GM12864 (cell line): ENCODE measurements around the gene CNTNAP2.

Experiments used
- DNase-seq: peaks from one replicate; pipeline ENCODE4 v3.0.0-alpha.2; 2011; ENCODE audit warnings: low read depth
- H3K4me3 ChIP-seq: 2 replicates; pipeline ENCODE4 v1.5.1; 2011; ENCODE audit warnings: mild to moderate bottlenecking, low read depth, low read length, control low read depth
- TF ChIP-seq, protein P1 (sequence below): IDR thresholded peaks from 2 replicates; pipeline ENCODE4 v1.5.1; 2011; ENCODE audit warnings: low read depth, mild to moderate bottlenecking, moderate library complexity, low read length, control low read depth, inconsistent platforms; ENCODE audit errors: missing control alignments

The CNTNAP2 gene

DNA sequence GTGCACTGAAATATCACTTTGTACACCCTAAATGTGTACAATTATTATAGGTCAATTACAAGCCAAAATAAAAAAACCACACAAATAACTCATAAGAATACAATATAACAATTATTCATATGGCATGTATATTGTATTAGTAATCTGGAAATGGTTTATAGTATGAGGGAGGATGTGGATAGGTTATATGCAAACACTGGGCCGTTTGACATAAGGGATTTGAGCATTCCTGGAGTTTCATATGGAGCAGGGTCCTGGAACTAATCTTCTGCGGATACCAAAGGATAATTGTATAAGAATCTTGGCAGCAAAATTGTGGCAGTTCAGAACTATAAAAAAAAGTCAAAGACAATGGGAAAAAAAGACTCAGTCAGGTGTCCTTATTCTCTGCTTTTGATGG lies 619.4 kb downstream of the CNTNAP2 start:
- TF ChIP-seq, protein P1, sequence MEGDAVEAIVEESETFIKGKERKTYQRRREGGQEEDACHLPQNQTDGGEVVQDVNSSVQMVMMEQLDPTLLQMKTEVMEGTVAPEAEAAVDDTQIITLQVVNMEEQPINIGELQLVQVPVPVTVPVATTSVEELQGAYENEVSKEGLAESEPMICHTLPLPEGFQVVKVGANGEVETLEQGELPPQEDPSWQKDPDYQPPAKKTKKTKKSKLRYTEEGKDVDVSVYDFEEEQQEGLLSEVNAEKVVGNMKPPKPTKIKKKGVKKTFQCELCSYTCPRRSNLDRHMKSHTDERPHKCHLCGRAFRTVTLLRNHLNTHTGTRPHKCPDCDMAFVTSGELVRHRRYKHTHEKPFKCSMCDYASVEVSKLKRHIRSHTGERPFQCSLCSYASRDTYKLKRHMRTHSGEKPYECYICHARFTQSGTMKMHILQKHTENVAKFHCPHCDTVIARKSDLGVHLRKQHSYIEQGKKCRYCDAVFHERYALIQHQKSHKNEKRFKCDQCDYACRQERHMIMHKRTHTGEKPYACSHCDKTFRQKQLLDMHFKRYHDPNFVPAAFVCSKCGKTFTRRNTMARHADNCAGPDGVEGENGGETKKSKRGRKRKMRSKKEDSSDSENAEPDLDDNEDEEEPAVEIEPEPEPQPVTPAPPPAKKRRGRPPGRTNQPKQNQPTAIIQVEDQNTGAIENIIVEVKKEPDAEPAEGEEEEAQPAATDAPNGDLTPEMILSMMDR: no peak
- DNase-seq: no peak
- H3K4me3 ChIP-seq: no peak overlapping the region

DNA sequence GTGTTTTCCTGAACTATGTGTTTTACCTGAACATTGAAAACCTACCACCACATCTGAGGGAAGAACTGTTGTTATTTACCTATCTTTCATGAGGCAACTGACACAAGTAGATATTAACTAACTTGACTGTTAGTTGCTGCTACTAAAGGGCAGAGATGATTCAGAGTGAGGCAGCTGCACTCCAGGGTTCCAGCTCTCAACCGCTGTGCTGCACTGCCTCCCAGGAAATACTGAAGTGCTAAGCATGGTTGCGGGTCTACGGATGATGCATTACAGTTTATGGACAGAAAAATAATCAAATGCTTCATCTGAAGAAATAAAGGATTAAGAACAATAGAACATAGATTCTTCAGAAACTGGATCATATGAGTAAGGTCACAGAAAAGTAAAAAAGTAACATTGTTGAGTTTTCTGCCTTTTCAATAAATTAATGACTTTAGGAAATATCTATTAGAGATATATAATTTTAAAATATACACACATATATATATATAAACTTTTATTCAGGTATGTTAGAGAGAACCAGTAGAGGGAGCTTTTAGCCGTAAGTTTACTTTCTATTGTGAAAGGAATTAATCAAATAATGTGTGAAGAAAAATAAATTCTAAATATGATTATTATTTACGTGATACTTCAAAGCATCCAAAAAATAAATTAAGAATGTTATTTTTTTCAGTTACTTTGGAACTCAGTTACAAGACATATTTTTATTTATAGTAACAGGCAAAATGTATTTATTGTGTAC lies 620.0 kb downstream of the CNTNAP2 start:
- TF ChIP-seq, protein P1: no peak
- DNase-seq: no peak

DNA sequence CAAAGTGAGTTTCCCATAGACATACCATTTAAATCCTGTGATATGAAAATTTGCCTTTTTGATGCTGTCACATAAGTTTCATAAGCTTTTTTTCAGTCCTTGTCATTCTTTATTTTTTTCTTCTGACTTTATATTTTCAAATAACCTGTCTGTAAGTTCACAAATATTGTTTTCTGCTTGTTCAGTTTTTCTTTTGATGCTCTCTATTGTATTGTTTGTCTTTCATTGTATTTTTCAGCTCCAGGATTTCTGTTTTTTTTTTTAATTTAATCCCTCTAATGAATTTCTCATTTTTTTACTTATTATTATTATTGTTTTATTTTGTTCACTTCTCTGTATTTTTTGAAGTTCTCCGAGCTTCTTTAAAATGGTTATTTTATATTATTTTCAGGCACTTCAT lies 623.4 kb downstream of the CNTNAP2 start:
- DNase-seq: no peak
- no peak overlapping the region for H3K4me3 ChIP-seq
- TF ChIP-seq, protein P1: no peak

More for the DNA sequence above, 620.0 kb downstream of the CNTNAP2 start:
- H3K4me3 ChIP-seq: no peak overlapping the region

DNA sequence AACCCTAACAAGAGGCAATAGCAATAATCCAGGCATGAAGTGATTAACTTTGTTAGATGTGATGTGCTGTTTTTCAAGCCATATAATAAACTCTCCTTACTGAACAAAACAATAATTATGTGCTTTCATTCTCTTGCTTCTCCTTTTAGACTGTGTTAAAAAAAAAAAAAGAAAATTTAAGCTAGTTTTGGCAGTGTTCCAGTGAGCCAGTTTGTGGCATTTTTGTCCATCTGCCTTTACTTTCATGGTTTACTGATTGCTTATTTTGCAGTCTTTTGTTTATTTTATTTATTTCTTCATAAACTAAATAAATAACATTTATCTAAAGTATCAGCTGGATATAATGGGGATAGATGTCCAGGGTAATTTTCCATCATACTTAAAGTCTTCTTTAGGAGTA lies 625.3 kb downstream of the CNTNAP2 start:
- DNase-seq: no peak
- TF ChIP-seq, protein P1: no peak
- H3K4me3 ChIP-seq: no peak overlapping the region

DNA sequence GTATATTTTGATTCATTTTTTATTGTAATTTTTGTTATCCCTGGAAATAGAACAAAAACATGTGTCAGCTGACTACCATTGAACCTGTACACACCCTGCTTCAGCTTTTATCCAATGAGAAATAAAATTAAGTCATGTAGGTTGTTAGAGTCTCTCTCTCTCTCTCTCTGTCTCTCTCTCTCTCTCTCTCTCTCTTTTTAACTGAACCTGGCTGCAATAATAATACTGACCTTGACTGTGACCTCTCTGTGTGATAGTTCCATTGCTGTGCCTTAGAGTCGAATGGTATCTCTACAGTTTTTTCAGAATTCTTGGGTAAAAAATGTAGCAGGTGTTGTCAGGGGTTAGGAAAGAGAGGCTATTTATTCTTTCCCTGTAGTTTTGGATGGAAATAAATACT lies 637.8 kb downstream of the CNTNAP2 start:
- TF ChIP-seq, protein P1: no peak
- DNase-seq: no peak
- no peak overlapping the region for H3K4me3 ChIP-seq

DNA sequence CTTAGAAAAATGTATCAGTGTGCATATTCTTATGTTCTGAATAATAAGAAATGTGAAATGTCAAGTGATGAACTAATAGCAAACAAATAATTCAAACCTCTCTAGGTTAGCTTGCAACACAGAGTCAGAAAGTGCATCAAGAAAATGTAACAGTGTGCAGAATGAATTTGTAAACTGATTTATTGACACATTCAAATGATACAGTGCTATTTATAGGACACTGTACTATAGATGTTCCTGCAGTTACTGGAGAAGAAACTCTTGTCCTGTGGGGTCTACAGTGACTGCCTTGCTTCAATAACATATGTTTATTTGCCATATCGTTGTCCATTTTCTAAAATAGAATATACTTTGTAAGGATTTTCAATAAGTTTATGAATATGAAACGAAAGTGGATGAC lies 639.0 kb downstream of the CNTNAP2 start:
- H3K4me3 ChIP-seq: no peak overlapping the region
- TF ChIP-seq, protein P1: no peak
- DNase-seq: no peak

DNA sequence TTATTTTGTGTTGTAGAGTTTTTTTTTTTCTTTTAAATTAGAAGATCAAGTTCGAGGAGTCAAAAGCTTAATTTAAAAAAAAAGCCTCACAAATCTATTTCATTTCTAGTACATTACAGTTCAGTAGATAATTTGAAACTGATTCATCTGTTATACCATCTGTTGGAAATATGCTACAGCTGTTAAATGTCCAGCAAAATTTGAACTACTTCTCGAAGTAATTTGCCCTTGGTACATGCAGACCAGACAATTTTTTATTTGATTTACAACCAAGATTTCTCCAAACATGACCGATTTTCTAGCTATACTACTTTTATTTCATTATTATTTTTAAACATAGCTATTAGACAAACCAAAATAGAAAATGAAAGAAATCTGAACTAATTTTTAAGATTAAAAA lies 647.9 kb downstream of the CNTNAP2 start:
- DNase-seq: no peak
- TF ChIP-seq, protein P1: no peak
- H3K4me3 ChIP-seq: no peak overlapping the region
